ENCODE measurements around the gene ATP2A2. TPM values are rescaled to one million over a fixed set of nuclear protein-coding genes. Genes with fewer than 3 reads are reported as not detected.

ATP2A2 gene
- total RNA-seq, 1 experiment from 2014 or later = 108 TPM

- DNase-seq (ENCODE audit: low spot score) = no peak
These were observed 18.3 kb upstream of the ATP2A2 start for GRCh38 chr12:110262442-110263388.

- no peak for DNase-seq (ENCODE audit: low spot score)
These were observed 14.6 kb upstream of the ATP2A2 start for GRCh38 chr12:110266381-110266960.

GRCh38 chr12:110266980-110267620, 13.9 kb upstream of the ATP2A2 start:
- peak; percentile 74 for DNase-seq (ENCODE audit: low spot score)

GRCh38 chr12:110269622-110270124, 11.4 kb upstream of the ATP2A2 start:
- DNase-seq (ENCODE audit: low spot score) = peak; percentile 81

GRCh38 chr12:110270125-110270962, 10.7 kb upstream of the ATP2A2 start:
- DNase-seq (ENCODE audit: low spot score) = peak; percentile 32

DNA sequence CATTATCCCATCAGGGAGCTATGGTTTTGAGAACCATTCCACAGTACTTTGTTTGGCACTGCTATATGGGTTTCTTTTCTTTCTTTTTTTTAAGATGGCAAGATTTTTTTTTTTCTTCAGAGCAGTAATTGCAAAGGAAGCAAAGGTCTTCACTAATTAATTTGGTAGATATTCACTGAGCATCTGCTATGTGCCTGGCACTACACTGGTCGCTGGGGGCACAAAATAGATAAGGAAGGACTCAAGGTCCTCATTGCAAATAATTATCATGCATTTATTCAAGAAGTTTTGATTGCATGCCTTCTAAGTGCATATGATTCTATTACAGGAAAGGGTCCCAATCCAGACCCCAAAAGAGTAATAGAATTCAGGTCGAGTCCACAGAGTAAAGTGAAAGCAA, 10.0 kb upstream of the ATP2A2 start:
- DNase-seq (ENCODE audit: low spot score) = no peak

DNA sequence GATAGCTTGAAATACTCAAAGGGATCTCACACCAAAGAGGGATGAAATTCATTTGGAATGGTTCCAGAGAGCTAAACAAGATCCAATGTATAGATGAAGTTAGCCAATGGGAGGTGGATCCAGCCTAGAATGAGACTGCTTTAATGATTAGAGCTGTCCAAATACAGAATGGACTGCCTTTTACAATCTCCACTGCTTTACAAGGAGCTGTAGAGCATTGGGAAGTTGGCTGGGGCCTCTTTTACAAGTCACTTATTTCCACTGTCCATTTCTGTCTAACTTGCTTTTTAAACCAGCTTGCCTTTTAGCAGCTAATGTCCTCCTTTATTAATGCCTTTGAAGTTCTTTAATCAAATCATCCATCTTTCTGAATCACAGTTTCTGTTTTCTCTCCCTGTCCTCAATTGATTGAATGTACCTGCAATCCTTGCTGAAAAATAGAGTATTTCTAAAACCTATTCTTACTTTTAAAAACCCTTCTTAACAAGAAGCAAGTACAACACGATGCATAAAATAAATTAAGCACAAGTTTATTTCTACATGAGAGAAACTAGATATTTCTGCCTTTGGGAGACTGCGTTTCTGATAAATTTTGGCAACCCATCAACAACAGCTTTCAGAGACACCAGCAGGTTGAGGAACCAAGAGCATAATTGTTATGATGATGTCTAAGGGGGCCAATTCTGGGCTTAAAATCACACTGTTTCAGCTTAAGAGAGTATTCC, 3.4 kb upstream of the ATP2A2 start:
- DNase-seq (ENCODE audit: low spot score) = no peak

DNA sequence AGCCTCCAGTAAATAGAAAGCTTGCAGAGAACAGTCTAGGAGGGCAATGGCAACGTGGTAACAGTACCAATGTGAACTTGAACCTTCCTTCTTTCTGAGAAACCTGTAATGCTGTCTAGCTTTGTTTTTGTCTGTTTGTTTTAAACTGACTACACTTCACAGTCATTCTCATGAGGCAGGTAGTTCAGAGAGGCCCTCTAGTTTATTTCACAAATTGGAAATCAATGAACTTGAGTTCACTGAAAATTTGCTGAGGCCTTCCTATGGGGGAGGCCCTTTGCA, 2.9 kb upstream of the ATP2A2 start:
- DNase-seq (ENCODE audit: low spot score) = no peak

DNA sequence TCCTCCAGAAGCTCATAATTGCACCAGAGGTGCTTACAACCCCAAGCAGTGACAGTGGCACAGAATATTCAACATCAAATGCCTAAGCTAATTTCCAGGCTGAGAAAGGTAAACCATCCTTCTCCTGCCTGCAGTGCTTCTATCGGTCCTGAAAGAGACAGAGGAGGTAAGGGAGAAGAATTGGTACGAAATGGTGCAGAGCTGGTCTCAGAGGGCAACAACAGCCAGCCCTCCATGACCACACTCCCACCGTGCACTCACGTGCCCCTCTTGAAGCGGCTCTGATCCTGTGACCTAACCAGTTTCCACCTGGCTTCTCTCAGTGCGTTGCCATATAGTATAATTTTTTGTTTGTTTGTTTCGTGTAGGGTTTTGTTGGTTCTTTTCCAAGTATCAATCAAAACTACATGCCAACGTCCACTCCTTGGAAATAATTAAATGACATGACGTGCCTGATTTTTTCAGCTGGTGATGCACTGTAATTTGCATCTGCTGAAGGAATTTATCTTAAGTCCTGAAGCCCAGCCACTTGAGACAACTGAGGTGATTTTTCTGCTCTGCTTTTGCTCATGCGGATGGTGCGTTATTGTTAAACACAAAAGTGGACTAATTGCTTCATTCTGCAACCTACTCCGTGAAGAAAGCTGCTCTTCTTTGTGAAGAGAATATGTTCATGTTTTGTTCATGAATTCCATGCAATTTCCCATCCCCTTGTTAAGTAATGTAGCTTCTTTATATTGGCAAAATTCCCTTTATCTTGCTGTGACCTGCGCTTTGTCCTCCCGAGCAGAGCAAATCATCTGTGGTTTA, 1.3 kb upstream of the ATP2A2 start:
- no peak for DNase-seq (ENCODE audit: low spot score)

DNA sequence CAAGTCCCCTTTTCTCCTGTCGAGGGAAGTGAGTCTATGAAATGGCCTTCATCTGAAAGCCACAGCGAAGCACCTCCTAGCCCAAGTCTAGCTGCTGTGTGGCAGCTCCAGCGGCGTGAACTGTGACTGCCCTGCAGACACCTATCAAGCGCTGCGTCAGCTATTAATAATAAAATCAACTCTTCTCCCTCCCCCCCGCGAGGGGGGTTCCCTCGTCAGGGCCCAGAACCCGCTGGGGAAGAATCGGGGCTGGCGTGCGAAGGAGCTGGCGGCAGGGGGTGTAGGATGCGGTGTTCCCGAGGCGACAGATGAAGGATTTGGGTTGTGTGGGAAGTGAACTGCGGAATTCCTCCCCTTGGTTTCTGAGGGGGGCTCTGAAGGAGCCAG, 662 bp upstream of the ATP2A2 start:
- DNase-seq (ENCODE audit: low spot score) = peak; percentile 32

DNA sequence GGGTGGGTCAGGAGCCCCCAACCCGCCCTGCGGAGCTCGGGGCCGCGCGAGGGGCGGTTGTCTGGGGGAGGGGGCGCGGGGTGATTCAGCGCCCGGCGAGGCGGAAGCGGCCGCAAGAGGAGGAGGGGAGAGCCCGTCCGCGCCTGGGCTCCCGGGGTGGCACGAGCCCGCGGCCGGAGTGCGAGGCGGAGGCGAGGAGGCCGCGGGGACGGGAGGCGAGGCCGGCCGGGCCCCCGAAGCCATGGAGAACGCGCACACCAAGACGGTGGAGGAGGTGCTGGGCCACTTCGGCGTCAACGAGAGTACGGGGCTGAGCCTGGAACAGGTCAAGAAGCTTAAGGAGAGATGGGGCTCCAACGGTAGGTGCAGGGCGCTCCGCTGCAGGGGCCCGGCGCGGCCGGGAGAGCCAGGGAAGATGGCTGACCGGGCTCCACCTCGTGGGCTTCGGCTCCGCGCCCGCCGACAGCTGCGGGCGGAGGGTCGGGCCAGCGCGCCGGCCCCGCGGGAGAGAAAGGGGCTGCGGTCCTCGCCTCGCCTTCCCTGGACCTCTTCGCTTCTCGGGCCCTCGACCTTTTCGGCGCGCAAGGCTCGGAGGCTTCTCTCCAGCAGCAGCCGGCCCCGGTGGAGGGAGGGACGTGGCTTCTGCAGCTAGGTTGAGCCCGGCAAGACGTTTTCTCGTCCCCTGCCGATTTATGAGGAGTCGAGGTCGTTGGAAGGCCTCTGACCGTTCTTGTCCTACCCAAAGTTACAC, 677 bp downstream of the ATP2A2 start:
- no peak for DNase-seq (ENCODE audit: low spot score)

GRCh38 chr12:110282300-110282860, 1.3 kb downstream of the ATP2A2 start:
- no peak for DNase-seq (ENCODE audit: low spot score)

DNA sequence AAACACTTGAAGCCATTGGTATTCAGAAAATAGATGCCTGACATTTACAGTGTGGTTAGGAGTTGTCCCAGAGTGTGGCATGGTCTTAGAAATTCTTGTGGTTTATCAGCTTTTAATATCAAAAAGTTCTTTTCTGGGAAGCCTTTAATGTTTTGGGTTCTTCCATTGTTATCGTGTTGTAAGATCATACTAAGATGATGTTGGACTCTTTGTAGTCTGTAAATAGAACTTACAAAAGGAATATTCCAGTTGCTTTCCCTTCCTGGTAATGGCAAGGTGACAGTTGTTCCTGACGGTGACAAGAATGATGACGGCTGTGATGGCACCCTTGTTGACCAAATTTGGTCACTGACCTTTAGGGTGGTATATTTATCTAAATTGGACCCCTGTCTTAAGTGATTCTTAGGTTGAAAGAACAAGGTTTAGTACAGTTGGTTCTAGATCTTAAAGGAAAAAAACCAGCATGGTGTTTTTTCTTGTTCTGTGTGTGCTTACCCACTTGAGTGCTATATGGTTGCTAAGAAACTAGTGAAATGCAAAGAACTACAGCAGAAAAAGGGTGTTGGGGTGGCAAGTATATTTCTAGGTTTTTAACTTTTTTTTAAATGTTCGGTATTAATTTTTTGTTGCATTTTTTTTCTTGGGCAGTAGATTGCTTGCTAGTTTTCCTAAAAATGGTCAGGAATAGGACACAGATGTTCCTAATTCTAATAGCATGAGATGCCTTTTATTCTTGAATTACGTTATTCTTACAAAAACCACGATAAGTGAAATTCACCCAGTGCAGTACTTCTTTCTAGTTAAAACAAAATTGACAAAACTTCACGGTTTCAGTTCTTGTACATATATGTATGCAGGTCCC, 2.1 kb downstream of the ATP2A2 start:
- no peak for DNase-seq (ENCODE audit: low spot score)

- no peak for DNase-seq (ENCODE audit: low spot score)
These were observed 3.5 kb downstream of the ATP2A2 start for GRCh38 chr12:110284597-110284996.

GRCh38 chr12:110286623-110287022, 5.6 kb downstream of the ATP2A2 start:
- no peak for DNase-seq (ENCODE audit: low spot score)

- no peak for DNase-seq (ENCODE audit: low spot score)
These were observed 6.9 kb downstream of the ATP2A2 start for GRCh38 chr12:110287986-110288385.

- DNase-seq (ENCODE audit: low spot score) = no peak
These were observed 8.1 kb downstream of the ATP2A2 start for GRCh38 chr12:110289044-110289710.

- DNase-seq (ENCODE audit: low spot score) = no peak
These were observed 8.6 kb downstream of the ATP2A2 start for GRCh38 chr12:110289711-110290078.

Data from A172 (cell line).